Kidney glomerular epithelial cell (primary cell): ENCODE measurements around the gene CDH15.
"Not testable (repeated sequence)": the region's sequence is repeated elsewhere in the genome, so short reads cannot be mapped to it uniquely, and the experiment has no call there.

Experiments
- DNase-seq: peaks from one replicate; lab custom pipeline; 2025; lab: John Stamatoyannopoulos, UW

The CDH15 gene

GRCh38 chr16:89187770-89188392 is 16.3 kb downstream of the CDH15 start:
- DNase-seq: no peak

GRCh38 chr16:89188471-89189357 is 17.2 kb downstream of the CDH15 start:
- DNase-seq: not testable (repeated sequence)

GRCh38 chr16:89189358-89190025 is 17.9 kb downstream of the CDH15 start:
- DNase-seq: no peak

DNA sequence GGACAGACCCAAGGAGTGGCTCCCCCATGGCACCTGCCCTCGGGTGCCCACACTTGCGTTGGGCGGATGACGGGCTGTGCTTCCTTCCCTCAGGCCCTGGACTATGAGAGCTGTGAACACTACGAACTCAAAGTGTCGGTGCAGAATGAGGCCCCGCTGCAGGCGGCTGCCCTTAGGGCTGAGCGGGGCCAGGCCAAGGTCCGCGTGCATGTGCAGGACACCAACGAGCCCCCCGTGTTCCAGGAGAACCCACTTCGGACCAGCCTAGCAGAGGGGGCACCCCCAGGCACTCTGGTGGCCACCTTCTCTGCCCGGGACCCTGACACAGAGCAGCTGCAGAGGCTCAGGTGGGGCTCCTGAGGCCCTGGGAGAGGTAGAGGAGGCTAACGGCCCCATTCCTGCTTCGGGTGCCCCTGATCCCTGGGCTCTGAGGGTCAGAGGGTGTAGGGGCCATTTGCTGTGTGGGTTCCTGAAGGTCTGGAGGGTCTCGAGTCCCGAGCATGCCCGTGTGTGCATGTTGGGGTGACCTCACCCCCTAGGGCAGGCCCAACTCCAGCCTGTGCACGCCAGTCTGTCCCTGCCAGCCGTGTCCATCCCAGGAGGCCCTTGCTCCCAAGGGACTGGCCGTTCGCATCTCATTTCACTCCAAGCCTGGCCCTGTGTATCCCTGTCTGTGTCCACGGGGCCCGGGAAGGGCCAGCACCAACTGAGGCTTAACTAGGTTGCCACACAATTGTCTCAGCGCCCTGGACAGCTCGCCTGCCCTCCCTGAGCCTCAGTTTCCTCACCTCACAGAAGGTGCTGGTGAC is 18.8 kb downstream of the CDH15 start:
- DNase-seq: no peak

- no peak for DNase-seq
Measured at GRCh38 chr16:89191033-89191900, 19.7 kb downstream of the CDH15 start.

- DNase-seq: no peak
Measured at GRCh38 chr16:89191901-89192185, 20.3 kb downstream of the CDH15 start.

DNA sequence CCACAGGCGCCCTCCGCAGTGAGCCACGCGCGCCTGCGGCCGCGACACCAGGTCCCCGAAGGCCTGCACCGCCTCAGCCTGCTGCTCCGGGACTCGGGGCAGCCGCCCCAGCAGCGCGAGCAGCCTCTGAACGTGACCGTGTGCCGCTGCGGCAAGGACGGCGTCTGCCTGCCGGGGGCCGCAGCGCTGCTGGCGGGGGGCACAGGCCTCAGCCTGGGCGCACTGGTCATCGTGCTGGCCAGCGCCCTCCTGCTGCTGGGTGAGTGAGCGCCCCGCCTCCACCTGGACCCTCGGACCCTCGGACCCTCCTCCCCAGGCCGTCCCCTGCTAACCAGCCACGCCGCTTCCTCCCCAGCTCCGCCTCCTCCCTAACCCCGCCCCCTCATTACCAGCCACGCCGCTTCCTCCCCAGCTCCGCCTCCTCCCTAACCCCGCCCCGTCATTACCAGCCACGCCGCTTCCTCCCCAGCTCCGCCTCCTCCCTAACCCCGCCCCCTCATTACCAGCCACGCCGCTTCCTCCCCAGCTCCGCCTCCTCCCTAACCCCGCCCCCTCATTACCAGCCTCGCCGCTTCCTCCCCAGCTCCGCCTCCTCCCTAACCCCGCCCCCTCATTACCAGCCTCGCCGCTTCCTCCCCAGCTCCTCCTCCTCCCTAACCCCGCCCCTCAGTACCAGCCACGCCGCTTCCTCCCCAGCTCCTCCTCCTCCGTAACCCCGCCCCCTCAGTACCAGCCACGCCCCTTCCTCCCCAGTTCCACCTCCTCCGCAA is 20.8 kb downstream of the CDH15 start:
- not testable (repeated sequence) for DNase-seq

- no peak for DNase-seq
Measured at GRCh38 chr16:89192956-89193575, 21.5 kb downstream of the CDH15 start.

- no peak for DNase-seq
Measured at GRCh38 chr16:89193576-89194293, 22.2 kb downstream of the CDH15 start.

GRCh38 chr16:89194340-89195311 is 23.1 kb downstream of the CDH15 start:
- no peak for DNase-seq

DNA sequence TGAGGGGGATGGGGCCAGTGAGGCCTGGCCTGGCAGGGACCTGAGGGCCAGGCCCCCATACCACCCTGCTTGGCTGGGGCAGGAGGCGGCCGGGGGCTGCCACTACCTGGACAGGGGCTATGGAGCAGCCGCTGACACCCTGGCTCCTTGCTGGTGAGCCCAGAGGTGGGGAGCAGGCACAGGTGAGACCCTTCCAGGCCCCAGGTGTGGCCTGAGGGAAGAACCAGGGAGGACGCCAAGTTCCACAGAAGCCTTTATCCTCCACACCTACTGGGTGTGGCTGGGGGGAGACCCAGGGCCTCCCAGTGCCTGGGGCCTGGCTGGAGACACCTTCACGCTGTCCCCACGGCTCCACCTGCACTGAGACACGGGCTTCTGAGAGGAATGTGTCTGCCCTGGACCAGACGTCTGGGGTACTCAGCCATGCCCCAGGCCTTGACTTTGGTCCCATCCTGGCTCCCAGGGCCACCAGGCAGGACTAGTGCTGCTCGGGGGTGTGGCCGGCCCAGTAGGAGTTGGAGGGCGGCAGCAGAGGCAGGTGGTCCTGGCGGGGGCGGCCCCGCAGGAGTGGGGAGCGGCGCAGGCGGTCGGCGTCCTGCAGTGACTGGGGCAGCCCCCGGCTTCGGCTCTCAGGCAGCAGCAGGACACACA is 24.1 kb downstream of the CDH15 start:
- no peak for DNase-seq

- DNase-seq: no peak
Measured at GRCh38 chr16:89197033-89197632, 25.6 kb downstream of the CDH15 start.

DNA sequence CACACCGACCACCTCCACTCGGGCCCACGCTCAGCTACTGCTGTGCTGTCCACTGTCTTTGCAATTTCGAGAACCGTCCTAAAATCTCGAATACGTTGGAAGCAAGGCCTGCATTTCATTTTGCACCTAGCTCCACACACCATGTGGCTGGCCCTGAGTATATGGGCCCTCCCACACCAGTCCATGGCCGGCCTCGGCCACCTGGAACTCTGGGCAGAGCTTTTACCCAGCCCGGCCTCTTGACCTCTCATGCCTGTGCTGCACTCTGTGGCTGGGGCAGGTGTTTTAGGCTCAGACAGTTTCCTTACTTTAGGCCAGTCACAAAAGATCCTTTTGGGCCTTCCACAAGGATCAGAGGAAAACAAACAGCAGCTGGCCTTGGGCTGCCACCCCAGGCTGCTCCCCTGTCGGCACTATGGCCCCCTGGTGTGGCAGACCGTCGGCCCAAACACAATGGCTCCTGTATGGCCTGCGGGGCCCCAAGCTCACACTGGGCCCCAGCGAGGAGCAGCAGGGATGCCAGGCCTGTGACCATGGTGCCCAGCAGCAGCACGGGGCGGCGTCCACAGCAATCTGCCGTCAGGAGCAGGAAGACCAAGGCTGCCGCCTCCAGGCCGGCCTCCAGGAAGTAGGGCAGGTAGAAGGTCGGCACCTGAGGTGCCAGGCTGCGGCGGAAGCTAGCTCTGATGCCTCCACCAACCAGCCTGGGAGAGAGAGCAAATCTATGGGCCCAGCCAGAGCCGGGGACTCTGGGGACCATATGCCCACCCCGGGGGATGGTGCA is 26.3 kb downstream of the CDH15 start:
- DNase-seq: no peak

DNA sequence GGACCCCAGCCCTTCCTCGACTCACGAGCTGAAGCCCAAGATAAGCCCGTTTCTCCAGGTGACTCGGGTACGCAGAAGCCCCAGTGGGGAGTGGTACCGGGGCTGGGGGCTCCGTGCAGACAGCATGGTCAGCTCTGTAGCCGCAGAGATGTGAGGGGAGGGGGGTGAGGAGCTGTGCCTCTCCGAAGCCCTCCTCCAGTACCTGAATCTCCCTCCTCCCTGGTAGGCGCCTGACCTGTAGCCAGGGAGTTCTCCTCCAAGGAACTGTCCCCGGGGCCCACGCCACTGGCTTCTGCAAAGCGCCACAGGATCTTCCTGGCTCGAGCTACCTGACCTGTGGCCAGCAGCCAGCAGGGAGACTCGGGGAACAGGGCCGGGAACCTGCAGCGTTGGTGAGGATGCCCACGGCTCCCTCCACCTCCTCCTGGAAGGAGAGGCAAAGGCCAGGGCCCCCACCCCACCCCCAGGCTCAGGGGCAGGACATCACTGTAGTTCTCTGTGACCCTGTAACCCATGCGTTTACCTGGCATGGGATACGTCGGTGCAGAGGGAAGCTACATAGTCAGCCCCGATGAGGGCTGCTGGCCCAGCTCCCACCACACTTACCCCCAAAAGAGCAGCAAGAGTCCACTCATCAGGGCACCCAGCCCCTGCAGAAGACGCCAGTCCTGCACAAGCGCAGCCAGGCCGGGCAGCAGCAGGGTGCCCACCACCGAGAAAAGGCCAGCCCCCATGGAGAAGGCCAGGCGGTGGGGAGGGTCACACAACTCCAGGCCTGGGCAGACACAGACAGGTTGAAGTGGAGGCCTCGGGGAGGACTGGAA is 27.1 kb downstream of the CDH15 start:
- DNase-seq: no peak
